Thoracic aorta (tissue), 2 donors: Measurements from ENCODE around the gene IFT122. TPM values are rescaled to one million over a fixed set of nuclear protein-coding genes. Genes with fewer than 3 reads are reported as not detected.
"Not testable (repeated sequence)": the region's sequence is repeated elsewhere in the genome, so short reads cannot be mapped to it uniquely, and the experiment has no call there.

Source experiments
- ATAC-seq: fragments of 150-250 bp; one replicate; pipeline ENCODE4 v1.8.0; 2017; ENCODE audit warnings: low read depth; ENCODE audit not compliant: insufficient number of reproducible peaks, low FRiP score
- DNase-seq: peaks from one replicate; pipeline ENCODE4 v3.0.0-alpha.2; 2020; ENCODE audit warnings: low spot score
- H3K27ac ChIP-seq, 2 donors: fragments of 200-600 bp; sonication (generic); 1 replicate in 1 of 2; 2 replicates in 1 of 2; pipeline ENCODE4 v1.5.1; 2016; ENCODE audit warnings: mild to moderate bottlenecking in 2 of 2, moderate library complexity in 2 of 2
- H3K27me3 ChIP-seq: fragments of 200-600 bp; sonication (generic); replicated peaks from 2 replicates; pipeline ENCODE4 v1.6.0; 2016; ENCODE audit warnings: mild to moderate bottlenecking; ENCODE audit not compliant: insufficient read depth
- H3K36me3 ChIP-seq: fragments of 200-600 bp; sonication (generic); one replicate; pipeline ENCODE4 v1.5.1; 2016
- H3K4me1 ChIP-seq, 2 donors: fragments of 200-600 bp; sonication (generic); 1 replicate in 1 of 2; 2 replicates in 1 of 2; pipeline versions ENCODE4 v1.5.1 to v1.6.0; 2016; ENCODE audit warnings: low read depth in 2 of 2, mild to moderate bottlenecking in 1 of 2; ENCODE audit not compliant: control insufficient read depth in 1 of 2
- H3K4me3 ChIP-seq: fragments of 200-600 bp; sonication (generic); 2 replicates; pipeline ENCODE4 v1.5.1; 2016; ENCODE audit warnings: mild to moderate bottlenecking
- H3K9me3 ChIP-seq: fragments of 200-600 bp; sonication (generic); 2 replicates; pipeline ENCODE4 v1.5.1; 2016
- total RNA-seq, 2 donors: library from RNA; depleted of rRNA; stranded (reverse); fragments of >200 nt; gene quantifications; one replicate each; pipeline versions ENCODE4 v1.1.0 to v1.2.3, GENCODE V29; 2016
- TF ChIP-seq, protein P1 (sequence below): fragments of 200-600 bp; sonication (generic); IDR thresholded peaks from one replicate; pipeline ENCODE4 v1.5.1; 2019; ENCODE audit warnings: antibody characterized with exemption

IFT122 gene
- total RNA-seq, 2 donors from 2014 or later = 50.1 to 61.9 TPM

- TF ChIP-seq, protein P1, sequence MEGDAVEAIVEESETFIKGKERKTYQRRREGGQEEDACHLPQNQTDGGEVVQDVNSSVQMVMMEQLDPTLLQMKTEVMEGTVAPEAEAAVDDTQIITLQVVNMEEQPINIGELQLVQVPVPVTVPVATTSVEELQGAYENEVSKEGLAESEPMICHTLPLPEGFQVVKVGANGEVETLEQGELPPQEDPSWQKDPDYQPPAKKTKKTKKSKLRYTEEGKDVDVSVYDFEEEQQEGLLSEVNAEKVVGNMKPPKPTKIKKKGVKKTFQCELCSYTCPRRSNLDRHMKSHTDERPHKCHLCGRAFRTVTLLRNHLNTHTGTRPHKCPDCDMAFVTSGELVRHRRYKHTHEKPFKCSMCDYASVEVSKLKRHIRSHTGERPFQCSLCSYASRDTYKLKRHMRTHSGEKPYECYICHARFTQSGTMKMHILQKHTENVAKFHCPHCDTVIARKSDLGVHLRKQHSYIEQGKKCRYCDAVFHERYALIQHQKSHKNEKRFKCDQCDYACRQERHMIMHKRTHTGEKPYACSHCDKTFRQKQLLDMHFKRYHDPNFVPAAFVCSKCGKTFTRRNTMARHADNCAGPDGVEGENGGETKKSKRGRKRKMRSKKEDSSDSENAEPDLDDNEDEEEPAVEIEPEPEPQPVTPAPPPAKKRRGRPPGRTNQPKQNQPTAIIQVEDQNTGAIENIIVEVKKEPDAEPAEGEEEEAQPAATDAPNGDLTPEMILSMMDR = no peak
- Histone ChIP-seq H3K9me3 (no peaks in the 10 kb centered on the region), H3K27me3 (no peaks in the 10 kb centered on the region), H3K36me3 (peaks cover 10% of the 10 kb centered on the region), H3K4me1 (peaks cover 25 to 46% of the 10 kb centered on the region in 2 donors), H3K27ac (no peak overlapping the region), H3K4me3 (no peak overlapping the region)
- no peak for ATAC-seq
- DNase-seq = no peak
These were observed 42.7 kb downstream of the IFT122 start for GRCh38 chr3:129482721-129483120.

DNA sequence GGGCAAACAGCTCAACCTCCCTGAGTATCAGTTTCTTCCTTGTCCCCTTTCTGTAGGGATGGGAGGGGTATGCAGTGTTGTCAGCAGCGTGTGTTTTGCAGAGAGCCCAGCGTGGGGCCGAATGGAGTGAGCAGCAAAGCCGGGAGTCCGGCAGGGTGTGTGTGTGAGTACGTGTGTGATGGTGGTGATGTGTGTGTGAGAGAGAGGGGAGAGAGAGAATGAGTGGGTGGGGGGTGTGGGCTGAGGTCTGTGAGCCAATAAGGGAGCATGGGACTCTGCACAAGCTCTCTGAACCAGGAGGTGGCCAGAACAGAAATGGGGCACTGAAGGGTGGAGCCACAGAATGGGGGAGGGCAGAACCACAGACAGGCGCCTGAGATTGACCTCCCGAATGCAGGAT, 43.8 kb downstream of the IFT122 start:
- H3K9me3 ChIP-seq = no peaks in the 10 kb centered on the region
- H3K4me1 ChIP-seq = peaks cover 27 to 51% of the 10 kb centered on the region in 2 donors
- H3K27ac ChIP-seq = no peak overlapping the region
- TF ChIP-seq, protein P1 = no peak
- ATAC-seq = no peak
- peaks cover 10% of the 10 kb centered on the region for H3K36me3 ChIP-seq
- H3K27me3 ChIP-seq = no peaks in the 10 kb centered on the region
- H3K4me3 ChIP-seq = no peak overlapping the region
- DNase-seq = no peak

GRCh38 chr3:129485146-129485545, 45.1 kb downstream of the IFT122 start:
- not testable (repeated sequence) for H3K36me3 ChIP-seq, H3K9me3 ChIP-seq, ATAC-seq, H3K27me3 ChIP-seq, DNase-seq, H3K4me3 ChIP-seq
- H3K27ac ChIP-seq = peak overlapping the region; percentile 81 to 85
- peaks cover 27 to 51% of the 10 kb centered on the region in 2 donors for H3K4me1 ChIP-seq

DNA sequence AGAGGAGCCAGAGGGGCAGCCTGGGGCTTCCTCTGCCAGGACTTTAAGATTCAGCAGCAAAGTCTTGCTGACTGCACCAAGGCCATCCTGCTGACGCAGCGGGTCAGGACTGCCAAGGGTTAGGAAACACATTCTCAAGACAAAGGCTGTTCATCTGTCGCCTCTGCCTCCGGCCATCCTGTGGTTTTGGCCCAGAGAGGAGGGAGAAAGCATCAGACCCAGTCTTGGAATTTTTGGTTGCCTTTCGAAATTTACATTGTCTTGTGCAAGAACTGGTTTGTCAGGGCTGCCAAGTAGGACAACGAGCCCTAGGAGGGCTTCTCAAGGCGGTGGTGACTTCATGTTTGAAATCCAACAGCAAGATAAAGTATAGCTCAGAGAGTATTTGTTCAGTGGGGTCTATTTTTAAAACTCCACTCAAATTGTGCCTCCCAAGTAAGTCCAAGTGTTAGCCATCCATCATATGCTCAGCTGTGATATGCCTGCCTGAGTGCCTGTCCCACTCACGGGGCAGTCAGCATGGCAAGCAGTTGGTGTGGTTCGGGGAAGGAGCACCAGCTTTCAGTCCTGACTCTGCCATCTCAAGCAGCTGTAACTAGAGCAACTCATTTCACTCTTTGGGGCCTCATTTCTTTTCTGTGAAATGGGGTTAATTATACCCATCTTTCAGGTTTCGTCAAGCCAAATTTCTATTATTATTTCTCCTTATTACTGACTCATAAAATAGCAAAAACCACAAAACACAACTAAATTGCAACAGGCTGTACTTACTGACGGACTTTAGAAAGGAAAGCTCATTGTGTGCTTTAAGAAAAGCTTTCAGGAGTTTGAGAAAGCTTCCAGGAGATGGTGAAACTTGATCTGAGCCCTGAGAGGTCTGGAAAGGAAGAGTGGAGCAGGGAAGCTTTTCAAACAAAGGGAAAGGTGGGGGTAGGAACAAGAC, 46.0 kb downstream of the IFT122 start:
- Histone ChIP-seq H3K9me3 (no peaks in the 10 kb centered on the region), H3K4me3 (peak overlapping the region; percentile 30), H3K36me3 (peaks cover 5% of the 10 kb centered on the region), H3K27me3 (no peaks in the 10 kb centered on the region), H3K4me1 (peaks cover 33 to 55% of the 10 kb centered on the region in 2 donors), H3K27ac (peak overlapping the region; percentile 81 to 85)
- DNase-seq (peak; percentile 68), ATAC-seq (peak; percentile 25)
- TF ChIP-seq, protein P1 = no peak

DNA sequence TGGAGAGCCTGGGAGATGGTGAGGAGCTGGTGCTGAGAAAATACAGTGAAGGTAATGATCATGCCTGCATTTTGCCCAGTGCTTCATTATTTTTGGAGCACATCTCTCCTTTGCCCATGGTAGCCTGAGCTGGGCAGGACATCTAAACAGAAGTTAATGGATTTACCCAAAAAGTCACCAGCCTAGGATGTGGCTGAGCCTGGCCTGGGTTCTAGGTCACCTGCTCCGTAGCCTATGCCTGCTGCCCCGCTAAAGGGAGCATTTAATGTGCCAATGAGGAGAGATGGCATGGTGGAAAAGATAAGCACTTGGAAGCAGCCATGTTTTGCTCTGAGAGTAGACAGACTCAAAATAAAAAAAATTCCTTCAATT, 46.6 kb downstream of the IFT122 start:
- peaks cover 31 to 49% of the 10 kb centered on the region in 2 donors for H3K4me1 ChIP-seq
- ATAC-seq (no peak), DNase-seq (no peak)
- H3K27me3 ChIP-seq = no peaks in the 10 kb centered on the region
- H3K9me3 ChIP-seq = no peaks in the 10 kb centered on the region
- TF ChIP-seq, protein P1 = no peak
- H3K4me3 ChIP-seq = peak overlapping the region; percentile 30
- H3K36me3 ChIP-seq = peaks cover 5% of the 10 kb centered on the region
- H3K27ac ChIP-seq = peak overlapping the region; percentile 81 to 85
